Coronary artery (tissue), 2 donors: ENCODE results near the gene RSBN1L.
"Not testable (repeated sequence)": the region's sequence is repeated elsewhere in the genome, so short reads cannot be mapped to it uniquely, and the experiment has no call there.

Experiments used
- DNase-seq: peaks from one replicate; pipeline ENCODE4 v3.0.0-alpha.2; 2017; ENCODE audit warnings: low spot score
- H3K27ac ChIP-seq, 2 donors: fragments of 200-600 bp; sonication (generic); one replicate each; pipeline ENCODE4 v1.5.1; 2016 to 2019
- H3K4me3 ChIP-seq: fragments of 200-600 bp; sonication (generic); 2 replicates; pipeline ENCODE4 v1.5.1; 2016; ENCODE audit warnings: mild to moderate bottlenecking, moderate library complexity
- TF ChIP-seq, protein P1 (sequence below): fragments of 200-600 bp; sonication (generic); IDR thresholded peaks from one replicate; pipeline ENCODE4 v1.5.1; 2019; ENCODE audit warnings: antibody characterized with exemption

RSBN1L gene

DNA sequence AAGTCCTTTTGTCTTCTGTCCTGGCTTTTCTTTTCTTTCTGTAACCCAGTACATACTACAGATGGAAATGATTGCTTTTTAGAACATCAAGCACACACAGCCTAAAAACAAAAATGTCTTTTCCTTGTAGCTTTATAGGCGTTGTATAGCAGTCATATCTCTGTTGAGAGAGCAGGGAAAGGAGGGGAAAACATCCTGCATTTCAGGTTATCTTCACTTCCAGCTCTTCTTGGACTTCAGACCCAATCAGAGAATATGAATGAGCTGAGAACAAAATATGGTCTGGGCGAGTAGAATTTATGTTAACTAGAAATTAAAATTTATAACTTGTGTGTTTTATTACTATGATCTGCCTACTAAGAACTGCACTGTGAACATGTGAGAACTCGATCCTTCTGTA, 87.3 kb downstream of the RSBN1L start:
- Histone ChIP-seq H3K27ac (no peak overlapping the region), H3K4me3 (no peak overlapping the region)
- TF ChIP-seq, protein P1, sequence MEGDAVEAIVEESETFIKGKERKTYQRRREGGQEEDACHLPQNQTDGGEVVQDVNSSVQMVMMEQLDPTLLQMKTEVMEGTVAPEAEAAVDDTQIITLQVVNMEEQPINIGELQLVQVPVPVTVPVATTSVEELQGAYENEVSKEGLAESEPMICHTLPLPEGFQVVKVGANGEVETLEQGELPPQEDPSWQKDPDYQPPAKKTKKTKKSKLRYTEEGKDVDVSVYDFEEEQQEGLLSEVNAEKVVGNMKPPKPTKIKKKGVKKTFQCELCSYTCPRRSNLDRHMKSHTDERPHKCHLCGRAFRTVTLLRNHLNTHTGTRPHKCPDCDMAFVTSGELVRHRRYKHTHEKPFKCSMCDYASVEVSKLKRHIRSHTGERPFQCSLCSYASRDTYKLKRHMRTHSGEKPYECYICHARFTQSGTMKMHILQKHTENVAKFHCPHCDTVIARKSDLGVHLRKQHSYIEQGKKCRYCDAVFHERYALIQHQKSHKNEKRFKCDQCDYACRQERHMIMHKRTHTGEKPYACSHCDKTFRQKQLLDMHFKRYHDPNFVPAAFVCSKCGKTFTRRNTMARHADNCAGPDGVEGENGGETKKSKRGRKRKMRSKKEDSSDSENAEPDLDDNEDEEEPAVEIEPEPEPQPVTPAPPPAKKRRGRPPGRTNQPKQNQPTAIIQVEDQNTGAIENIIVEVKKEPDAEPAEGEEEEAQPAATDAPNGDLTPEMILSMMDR = no peak
- no peak for DNase-seq

DNA sequence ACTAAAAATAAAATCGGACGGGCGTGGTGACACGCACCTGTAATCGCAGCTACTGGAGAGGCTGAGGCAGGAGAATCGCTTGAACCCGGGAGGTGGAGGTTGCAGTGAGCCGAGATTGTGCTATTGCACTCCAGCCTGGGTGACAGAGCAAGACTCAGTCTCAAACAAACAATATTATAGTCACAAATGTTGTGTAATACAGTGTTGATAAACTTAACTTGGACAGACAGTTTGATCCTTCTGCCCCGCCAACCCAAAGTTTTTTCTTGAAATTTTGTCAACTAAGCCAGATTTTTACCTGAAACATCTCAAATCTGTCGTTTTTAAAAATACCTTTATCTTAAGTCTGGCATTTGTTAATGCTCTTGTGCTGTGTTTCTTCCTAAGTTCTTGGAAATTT, 88.2 kb downstream of the RSBN1L start:
- not testable (repeated sequence) for H3K27ac ChIP-seq, DNase-seq

DNA sequence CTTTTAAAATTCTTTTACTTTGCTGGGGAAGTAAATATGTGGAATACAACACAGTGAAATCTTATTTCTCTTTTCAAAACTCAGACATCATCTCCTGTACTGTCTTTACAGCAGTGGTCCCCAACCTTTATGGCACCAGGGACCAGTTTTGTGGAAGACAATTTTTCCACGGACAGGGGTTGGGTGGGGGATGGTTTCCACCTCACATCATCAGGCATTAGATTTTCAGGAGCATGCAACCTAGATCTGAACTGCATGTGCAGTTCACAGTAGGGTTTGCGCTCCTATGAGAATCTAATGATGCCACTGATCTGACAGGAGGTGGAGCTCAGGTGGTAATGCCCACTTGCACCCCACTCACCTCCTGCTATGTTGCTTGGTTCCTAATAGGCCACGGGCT, 89.8 kb downstream of the RSBN1L start:
- Histone ChIP-seq H3K4me3 (no peak overlapping the region), H3K27ac (no peak overlapping the region)
- no peak for DNase-seq
- TF ChIP-seq, protein P1 = no peak

More for the DNA sequence above, 88.2 kb downstream of the RSBN1L start:
- H3K4me3 ChIP-seq = not testable (repeated sequence)

DNA sequence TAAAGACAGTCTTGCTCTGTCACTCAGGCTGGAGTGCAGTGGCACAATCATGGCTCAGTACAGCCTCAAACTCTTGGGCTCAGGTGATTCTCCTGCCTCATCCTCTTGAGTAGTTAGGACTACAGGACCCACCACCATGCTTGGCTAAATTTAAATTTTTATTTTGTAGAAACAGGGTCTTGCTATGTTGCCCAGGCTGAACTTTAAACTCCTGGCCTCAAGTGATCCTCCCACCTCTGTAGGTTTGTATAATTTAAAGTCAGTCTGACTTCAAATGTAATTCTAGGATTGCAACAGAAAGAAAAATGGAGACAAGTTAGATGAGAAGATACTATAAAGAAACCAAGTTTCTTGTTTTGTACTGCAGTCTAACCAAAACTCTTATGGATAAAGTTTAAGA, 90.5 kb downstream of the RSBN1L start:
- TF ChIP-seq, protein P1 = no peak
- no peak overlapping the region for H3K4me3 ChIP-seq
- H3K27ac ChIP-seq = no peak overlapping the region
- no peak for DNase-seq

DNA sequence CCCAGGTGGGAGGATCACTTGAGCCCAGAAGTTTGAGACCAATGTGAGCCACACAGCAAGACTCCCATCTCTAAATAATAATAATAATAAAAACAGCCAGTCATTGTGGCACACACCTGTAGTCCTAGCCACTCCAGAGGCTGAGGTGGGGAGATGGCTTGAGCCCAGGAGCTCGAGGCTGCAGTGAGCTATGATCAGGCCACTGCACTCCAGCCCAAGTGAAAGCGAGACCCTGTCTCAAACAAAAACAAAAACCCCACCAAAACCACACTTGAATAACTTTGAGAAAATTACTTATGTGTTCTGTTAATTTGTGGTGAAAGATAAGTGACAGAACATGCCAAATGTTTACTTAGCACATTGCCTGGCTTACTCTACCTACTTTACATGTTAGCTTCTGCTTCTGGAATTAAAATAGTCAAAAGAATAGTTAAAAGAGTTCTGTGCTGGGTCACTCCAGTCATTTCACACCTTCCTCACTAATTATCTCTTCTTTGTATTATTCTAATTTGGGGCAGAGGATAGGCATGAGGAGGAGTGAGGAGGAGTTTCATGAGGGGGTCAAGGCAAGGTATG, 92.2 kb downstream of the RSBN1L start:
- Histone ChIP-seq H3K4me3 (no peak overlapping the region), H3K27ac (no peak overlapping the region)
- TF ChIP-seq, protein P1 = no peak
- DNase-seq = no peak

DNA sequence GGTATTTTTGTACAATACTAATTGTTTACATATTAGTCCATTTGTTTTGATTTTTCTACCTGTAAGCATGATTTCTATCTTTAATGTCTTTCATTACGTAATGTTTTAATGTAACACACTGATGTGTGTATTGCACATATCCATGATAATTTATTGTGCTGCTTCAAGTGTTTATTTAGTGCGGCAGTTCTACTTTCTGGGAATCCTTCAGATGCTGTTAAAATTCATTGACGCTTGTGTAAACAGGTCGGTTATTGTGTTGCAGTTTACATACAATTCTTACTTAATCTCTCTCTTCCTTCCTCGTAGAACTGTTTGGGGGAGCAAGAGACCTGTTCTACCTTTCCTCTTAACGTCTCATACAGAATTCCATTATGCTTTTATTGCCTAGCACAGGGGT, 95.1 kb downstream of the RSBN1L start:
- Histone ChIP-seq H3K27ac (no peak overlapping the region), H3K4me3 (no peak overlapping the region)
- DNase-seq = no peak
- TF ChIP-seq, protein P1 = no peak

DNA sequence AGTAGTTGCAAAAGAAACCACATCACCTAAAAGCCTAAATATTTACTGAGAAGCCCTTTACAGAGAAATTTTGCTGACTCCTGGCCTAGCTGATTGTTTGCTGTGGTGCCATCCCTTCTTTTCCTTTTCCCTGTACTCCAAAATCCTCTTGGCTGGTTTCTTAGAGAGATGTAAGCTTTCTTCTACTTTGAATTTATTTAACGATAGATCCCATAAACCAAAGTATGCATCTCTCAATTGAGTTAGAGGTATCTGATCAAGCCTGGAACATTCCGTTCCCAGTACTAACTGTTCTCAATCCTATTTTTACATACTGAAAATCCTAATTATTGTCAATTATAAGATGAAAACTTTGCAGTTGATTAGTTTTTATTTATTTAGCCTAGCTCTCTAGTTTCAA, 95.7 kb downstream of the RSBN1L start:
- H3K27ac ChIP-seq = no peak overlapping the region
- TF ChIP-seq, protein P1 = no peak

DNA sequence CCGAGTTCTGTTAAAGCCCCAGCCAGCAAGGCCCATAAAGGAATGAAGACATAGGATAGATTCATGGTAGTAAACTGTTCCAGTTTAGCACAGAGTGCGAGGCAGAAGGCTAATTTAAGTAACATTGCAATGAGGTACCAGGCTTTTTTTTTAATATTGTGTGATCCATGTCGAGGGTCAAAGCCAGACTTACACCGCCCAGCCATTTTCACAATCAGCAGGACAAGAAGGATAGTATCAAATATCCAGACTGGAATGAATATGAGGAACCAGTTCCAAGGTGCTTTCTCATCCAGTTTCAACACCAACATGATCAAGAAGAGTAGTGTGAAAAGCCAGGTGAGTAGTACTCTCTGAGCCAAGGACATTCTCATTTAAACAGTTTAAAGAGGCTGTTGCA, 97.7 kb downstream of the RSBN1L start:
- H3K27ac ChIP-seq = no peak overlapping the region
- TF ChIP-seq, protein P1 = no peak
- no peak for DNase-seq
- no peak overlapping the region for H3K4me3 ChIP-seq

More for the DNA sequence above, 95.7 kb downstream of the RSBN1L start:
- no peak for DNase-seq
- no peak overlapping the region for H3K4me3 ChIP-seq
